ENCODE data around the gene DHDH. TPM values are rescaled to one million over a fixed set of nuclear protein-coding genes. Genes with fewer than 3 reads are reported as not detected.
A peak's percentile ranks its signal among the peaks of the same experiment; 100 is the strongest.

The DHDH gene
- total and polyA plus RNA-seq, 2 experiments from 2014 or later, result 0.69 to 4.7 TPM

DNA sequence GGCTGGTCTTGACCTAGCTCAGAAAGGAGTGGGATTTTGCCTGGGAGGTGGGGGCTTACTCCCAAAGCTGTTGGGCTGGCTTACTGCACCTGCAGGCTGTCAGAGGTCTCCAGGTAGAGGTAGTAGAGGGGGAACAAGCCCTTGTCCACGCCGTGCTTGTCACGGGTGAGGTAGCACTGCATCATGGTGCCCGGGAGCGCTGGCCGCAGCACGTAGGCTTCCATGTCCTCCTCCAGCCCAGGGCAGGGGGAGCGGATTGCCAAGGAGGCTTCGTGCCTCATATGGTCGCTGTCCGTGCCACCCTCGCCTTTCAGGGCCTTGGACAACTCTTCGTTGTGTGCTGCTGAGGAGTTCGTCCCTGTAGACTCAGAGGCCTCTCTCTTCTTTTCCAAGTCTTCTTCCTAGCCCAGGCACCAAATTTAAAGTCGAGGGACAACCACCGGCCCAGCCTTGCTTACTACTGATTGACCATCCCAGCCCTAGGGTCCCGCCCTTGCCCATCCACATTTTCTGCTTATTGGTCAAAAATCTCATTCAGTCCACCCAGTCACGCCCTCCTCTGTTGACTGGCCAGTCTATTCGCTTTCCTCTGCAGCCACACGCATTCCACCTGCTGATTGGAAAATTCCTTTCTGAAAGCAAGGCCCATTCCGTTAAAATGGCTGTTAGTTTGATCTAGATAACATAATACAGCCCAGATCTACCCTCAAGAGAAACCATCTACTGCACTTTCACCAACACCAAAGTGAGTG is 45.5 kb upstream of the DHDH start:
- Histone ChIP-seq H3K27ac (ENCODE audit: low read depth) (no peak overlapping the region), H3F3A (replicated peaks; ENCODE audit: low read depth) (0 out of 2 replicates have a peak, but pooled peaks cover 2% of the 10 kb centered on the region), H3K4me3 (no peak overlapping the region), H3K9me2 (ENCODE audit: insufficient read depth) (no peaks in the 10 kb centered on the region), H3K4me1 (ENCODE audit: insufficient read depth) (no peaks in the 10 kb centered on the region), H4K20me1 (replicated peaks; ENCODE audit: insufficient read depth) (no peaks in the 10 kb centered on the region), H3K27me3 (ENCODE audit: insufficient read depth) (no peaks in the 10 kb centered on the region), H2AFZ (no peak overlapping the region), H3K4me2 (no peak overlapping the region), H3K79me2 (replicated peaks; ENCODE audit: insufficient read depth) (no peaks in the 10 kb centered on the region), H3K36me3 (ENCODE audit: insufficient read depth) (no peaks in the 10 kb centered on the region)
- Mint-ChIP-seq H3K9me3 (no peaks in the 10 kb centered on the region; the same call in 2 of the 3 replicates), H3K4me1 (peaks cover 7% of the 10 kb centered on the region), H3K27ac (no peak overlapping the region), H3K27me3 (ENCODE audit: insufficient read depth, low read depth, poor library complexity) (peaks cover 12% of the 10 kb centered on the region), H3K4me3 (no peak overlapping the region), H3K36me3 (ENCODE audit: low read depth) (peaks cover 9% of the 10 kb centered on the region; the same call in 1 of the 3 replicates)
- no peak for TF ChIP-seq REST (IDR thresholded peaks at IDR 0.05; ENCODE audit: unreplicated experiment)
- no peak for TF ChIP-seq ZNF462 (CRISPR knock-in tag; IDR thresholded peaks at IDR 0.05)
- no peak for TF ChIP-seq NANOG (IDR thresholded peaks at IDR 0.05; ENCODE audit: borderline replicate concordance)
- TF ChIP-seq ZNF114 (CRISPR knock-in tag; IDR thresholded peaks at IDR 0.05), result no peak
- TF ChIP-seq CREB1 (CRISPR knock-in tag; IDR thresholded peaks at IDR 0.05; ENCODE audit: low read depth), result no peak
- TF ChIP-seq JUNB (IDR thresholded peaks at IDR 0.05; ENCODE audit: unreplicated experiment), result no peak
- TF ChIP-seq ZNF331 (CRISPR knock-in tag; IDR thresholded peaks at IDR 0.05; ENCODE audit: low read depth), result no peak
- TF ChIP-seq POLR2AphosphoS5 (IDR thresholded peaks at IDR 0.05; ENCODE audit: low read depth), result no peak
- no peak for TF ChIP-seq ETS1 (IDR thresholded peaks at IDR 0.05)
- TF ChIP-seq STAT1 (IDR thresholded peaks at IDR 0.05; ENCODE audit: unreplicated experiment), result no peak
- TF ChIP-seq, protein P1, sequence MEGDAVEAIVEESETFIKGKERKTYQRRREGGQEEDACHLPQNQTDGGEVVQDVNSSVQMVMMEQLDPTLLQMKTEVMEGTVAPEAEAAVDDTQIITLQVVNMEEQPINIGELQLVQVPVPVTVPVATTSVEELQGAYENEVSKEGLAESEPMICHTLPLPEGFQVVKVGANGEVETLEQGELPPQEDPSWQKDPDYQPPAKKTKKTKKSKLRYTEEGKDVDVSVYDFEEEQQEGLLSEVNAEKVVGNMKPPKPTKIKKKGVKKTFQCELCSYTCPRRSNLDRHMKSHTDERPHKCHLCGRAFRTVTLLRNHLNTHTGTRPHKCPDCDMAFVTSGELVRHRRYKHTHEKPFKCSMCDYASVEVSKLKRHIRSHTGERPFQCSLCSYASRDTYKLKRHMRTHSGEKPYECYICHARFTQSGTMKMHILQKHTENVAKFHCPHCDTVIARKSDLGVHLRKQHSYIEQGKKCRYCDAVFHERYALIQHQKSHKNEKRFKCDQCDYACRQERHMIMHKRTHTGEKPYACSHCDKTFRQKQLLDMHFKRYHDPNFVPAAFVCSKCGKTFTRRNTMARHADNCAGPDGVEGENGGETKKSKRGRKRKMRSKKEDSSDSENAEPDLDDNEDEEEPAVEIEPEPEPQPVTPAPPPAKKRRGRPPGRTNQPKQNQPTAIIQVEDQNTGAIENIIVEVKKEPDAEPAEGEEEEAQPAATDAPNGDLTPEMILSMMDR (conservative IDR thresholded peaks at IDR 0.05; ENCODE audit: low read depth in 2 of 2), result no peak
- TF ChIP-seq EZH2phosphoT487 (IDR thresholded peaks at IDR 0.05; ENCODE audit: unreplicated experiment), result no peak
- TF ChIP-seq EZH2 (IDR thresholded peaks at IDR 0.05; ENCODE audit: low read depth, unreplicated experiment), result no peak
- peak; percentile 64 for DNase-seq (ENCODE audit: low spot score)
- peak; percentile 76 for ATAC-seq

Measured in GM23338 (cell line).